Measurements from ENCODE around the gene CCNK.

Gene CCNK

DNA sequence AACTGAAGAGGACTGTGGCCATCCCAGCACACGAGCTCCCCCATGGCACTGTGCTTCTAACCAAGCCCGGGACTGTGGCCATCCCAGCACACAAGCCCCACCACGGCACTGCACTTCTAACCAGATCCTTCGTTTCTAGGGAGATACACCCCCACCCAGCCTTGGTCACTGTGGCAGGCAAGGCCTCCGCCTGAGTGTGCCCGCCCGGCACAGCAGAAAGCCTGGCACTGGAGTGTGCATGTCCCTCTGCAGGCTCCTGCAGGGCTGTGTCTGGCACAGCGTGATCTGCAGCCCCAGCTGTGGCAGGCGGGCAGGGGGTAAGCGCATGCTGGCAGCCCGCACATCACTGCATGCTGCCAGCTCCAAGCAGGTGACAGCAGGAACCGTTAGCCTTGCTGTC lies 73.0 kb downstream of the CCNK start:
- H3K27ac ChIP-seq (ENCODE audit: low read depth, low read length, poor library complexity, severe bottlenecking), result no peak overlapping the region
- no peak overlapping the region for H2AFZ ChIP-seq (ENCODE audit: low read length)
- no peaks in the 10 kb centered on the region for H3K4me1 ChIP-seq (ENCODE audit: insufficient read depth, low read length, severe bottlenecking)
- H3K79me2 ChIP-seq (ENCODE audit: insufficient read depth, low read length), result no peaks in the 10 kb centered on the region
- no peaks in the 10 kb centered on the region for H3K27me3 ChIP-seq (ENCODE audit: insufficient read depth, low read length)
- no peaks in the 10 kb centered on the region for H4K20me1 ChIP-seq (ENCODE audit: insufficient read depth, low read length)
- TF ChIP-seq, protein P1, sequence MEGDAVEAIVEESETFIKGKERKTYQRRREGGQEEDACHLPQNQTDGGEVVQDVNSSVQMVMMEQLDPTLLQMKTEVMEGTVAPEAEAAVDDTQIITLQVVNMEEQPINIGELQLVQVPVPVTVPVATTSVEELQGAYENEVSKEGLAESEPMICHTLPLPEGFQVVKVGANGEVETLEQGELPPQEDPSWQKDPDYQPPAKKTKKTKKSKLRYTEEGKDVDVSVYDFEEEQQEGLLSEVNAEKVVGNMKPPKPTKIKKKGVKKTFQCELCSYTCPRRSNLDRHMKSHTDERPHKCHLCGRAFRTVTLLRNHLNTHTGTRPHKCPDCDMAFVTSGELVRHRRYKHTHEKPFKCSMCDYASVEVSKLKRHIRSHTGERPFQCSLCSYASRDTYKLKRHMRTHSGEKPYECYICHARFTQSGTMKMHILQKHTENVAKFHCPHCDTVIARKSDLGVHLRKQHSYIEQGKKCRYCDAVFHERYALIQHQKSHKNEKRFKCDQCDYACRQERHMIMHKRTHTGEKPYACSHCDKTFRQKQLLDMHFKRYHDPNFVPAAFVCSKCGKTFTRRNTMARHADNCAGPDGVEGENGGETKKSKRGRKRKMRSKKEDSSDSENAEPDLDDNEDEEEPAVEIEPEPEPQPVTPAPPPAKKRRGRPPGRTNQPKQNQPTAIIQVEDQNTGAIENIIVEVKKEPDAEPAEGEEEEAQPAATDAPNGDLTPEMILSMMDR (IDR thresholded peaks at IDR 0.05; ENCODE audit: low read length), result no peak
- no peak for TF ChIP-seq EZH2 (IDR thresholded peaks at IDR 0.05; ENCODE audit: borderline replicate concordance, low read length)
- H3F3A ChIP-seq (ENCODE audit: insufficient read depth, low read length), result no peaks in the 10 kb centered on the region
- H3K4me3 ChIP-seq (ENCODE audit: low read depth, low read length, poor library complexity, severe bottlenecking), result no peak overlapping the region
- no peak overlapping the region for H3K4me2 ChIP-seq (ENCODE audit: low read length)
- H3K9me3 ChIP-seq (ENCODE audit: low read length), result no peaks in the 10 kb centered on the region
- no peaks in the 10 kb centered on the region for H3K9me2 ChIP-seq (ENCODE audit: low read depth, low read length)
- H3K36me3 ChIP-seq (ENCODE audit: insufficient read depth, low read length), result no peaks in the 10 kb centered on the region
- no peak overlapping the region for H3K9ac ChIP-seq (ENCODE audit: low read length)

DNA sequence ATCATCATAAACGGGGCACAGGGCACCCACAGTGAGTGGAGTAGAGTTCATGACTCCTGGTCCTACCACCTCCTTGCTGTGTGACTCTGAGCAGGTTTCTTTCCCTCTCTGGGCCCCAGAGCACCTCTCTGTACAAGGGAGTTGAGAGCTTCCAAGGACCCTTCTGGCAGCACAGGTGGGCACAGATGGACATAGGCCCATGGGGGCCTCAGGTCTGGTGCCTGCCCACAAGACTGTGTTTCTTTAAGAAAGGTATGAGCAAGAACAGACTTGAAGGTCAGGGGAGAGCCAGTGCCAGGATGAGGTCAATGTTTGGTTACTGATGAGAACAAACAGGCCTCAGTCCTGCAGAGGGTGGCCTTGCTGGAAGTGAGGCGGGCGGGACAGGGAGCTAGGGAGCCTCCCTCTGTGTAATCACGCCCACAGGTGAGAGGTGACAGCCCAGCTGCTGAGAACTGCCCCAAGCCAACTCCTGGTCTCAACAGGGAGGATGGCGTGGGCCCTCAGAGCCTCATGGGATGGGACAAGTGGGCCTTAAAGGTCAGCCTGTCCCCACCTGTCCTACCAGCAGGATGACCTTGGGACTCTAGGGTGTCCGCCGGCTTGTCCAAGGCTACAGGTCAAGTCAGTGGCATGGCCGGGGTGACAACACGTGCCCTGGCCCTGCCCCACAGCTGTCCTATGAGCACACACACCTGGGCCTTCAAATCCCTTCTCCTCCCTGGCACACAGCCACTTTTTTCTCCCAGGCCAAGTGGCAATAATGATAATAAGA lies 73.7 kb downstream of the CCNK start:
- H3K27me3 ChIP-seq (ENCODE audit: insufficient read depth, low read length), result 0 out of 2 replicates have a peak, but pooled peaks cover under 1% of the 10 kb centered on the region
- no peaks in the 10 kb centered on the region for H3K79me2 ChIP-seq (ENCODE audit: insufficient read depth, low read length)
- H3K36me3 ChIP-seq (ENCODE audit: insufficient read depth, low read length), result no peaks in the 10 kb centered on the region
- H3K27ac ChIP-seq (ENCODE audit: low read depth, low read length, poor library complexity, severe bottlenecking), result no peak overlapping the region
- no peaks in the 10 kb centered on the region for H3K4me1 ChIP-seq (ENCODE audit: insufficient read depth, low read length, severe bottlenecking)
- TF ChIP-seq, protein P1 (IDR thresholded peaks at IDR 0.05; ENCODE audit: low read length), result no peak
- TF ChIP-seq EZH2 (IDR thresholded peaks at IDR 0.05; ENCODE audit: borderline replicate concordance, low read length), result no peak
- H3K9ac ChIP-seq (ENCODE audit: low read length), result no peak overlapping the region
- no peaks in the 10 kb centered on the region for H3K9me3 ChIP-seq (ENCODE audit: low read length)
- H3K9me2 ChIP-seq (ENCODE audit: low read depth, low read length), result no peaks in the 10 kb centered on the region
- H3F3A ChIP-seq (ENCODE audit: insufficient read depth, low read length), result no peaks in the 10 kb centered on the region
- no peak overlapping the region for H3K4me2 ChIP-seq (ENCODE audit: low read length)
- no peaks in the 10 kb centered on the region for H4K20me1 ChIP-seq (ENCODE audit: insufficient read depth, low read length)
- no peak overlapping the region for H3K4me3 ChIP-seq (ENCODE audit: low read depth, low read length, poor library complexity, severe bottlenecking)
- H2AFZ ChIP-seq (ENCODE audit: low read length), result no peak overlapping the region

DNA sequence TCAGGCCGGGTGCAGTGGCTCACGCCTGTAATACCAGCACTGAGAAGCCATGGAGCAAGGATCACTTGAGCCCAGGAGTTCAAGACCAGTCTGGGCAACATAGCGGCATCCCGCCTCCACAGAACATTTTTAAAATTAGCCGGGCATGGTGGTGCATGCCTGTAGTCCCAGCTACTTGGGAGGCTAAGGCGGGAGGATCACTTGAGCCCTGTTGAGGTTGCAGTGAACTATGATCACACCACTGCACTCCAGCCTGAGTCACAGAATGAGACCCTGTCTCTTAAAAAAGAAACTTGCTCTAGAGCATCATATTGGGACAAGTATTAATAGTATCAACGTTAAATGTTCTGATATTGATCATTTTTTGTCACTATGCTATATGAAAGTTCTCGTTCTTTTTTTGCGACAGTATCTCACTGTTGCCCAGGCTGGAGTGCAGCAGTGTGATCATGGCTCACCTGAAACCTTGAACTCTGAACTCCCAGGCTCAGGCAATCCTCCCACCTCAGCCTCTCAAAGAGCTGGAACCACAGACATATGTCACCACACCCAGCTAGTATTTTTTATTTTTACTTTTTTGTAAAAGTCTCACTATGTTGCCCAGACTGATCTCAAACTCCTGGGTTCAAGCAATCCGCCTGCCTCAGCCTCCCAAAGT lies 75.1 kb downstream of the CCNK start:
- Histone ChIP-seq H3K4me1 (ENCODE audit: insufficient read depth, low read length, severe bottlenecking) (no peaks in the 10 kb centered on the region), H2AFZ (ENCODE audit: low read length) (no peak overlapping the region), H3K36me3 (ENCODE audit: insufficient read depth, low read length) (no peaks in the 10 kb centered on the region), H3K79me2 (ENCODE audit: insufficient read depth, low read length) (no peaks in the 10 kb centered on the region), H3K27me3 (ENCODE audit: insufficient read depth, low read length) (0 out of 2 replicates have a peak, but pooled peaks cover 7% of the 10 kb centered on the region), H4K20me1 (ENCODE audit: insufficient read depth, low read length) (no peaks in the 10 kb centered on the region), H3K9me2 (ENCODE audit: low read depth, low read length) (no peaks in the 10 kb centered on the region), H3K9ac (ENCODE audit: low read length) (no peak overlapping the region), H3K4me2 (ENCODE audit: low read length) (no peak overlapping the region), H3K27ac (ENCODE audit: low read depth, low read length, poor library complexity, severe bottlenecking) (no peak overlapping the region), H3F3A (ENCODE audit: insufficient read depth, low read length) (no peaks in the 10 kb centered on the region), H3K9me3 (ENCODE audit: low read length) (no peaks in the 10 kb centered on the region), H3K4me3 (ENCODE audit: low read depth, low read length, poor library complexity, severe bottlenecking) (no peak overlapping the region)
- TF ChIP-seq EZH2 (IDR thresholded peaks at IDR 0.05; ENCODE audit: borderline replicate concordance, low read length), result no peak
- TF ChIP-seq, protein P1 (IDR thresholded peaks at IDR 0.05; ENCODE audit: low read length), result no peak
